Activated CD8-positive, alpha-beta memory T cell treated with anti-CD3 and anti-CD28 coated beads, Interleukin-2, amount 10 ng/mL, durations not matched to agents 7 days and 5 days (primary cell): ENCODE data around the gene ESF1. TPM values are rescaled to one million over a fixed set of nuclear protein-coding genes. Genes with fewer than 3 reads are reported as not detected.
A peak's percentile ranks its signal among the peaks of the same experiment; 100 is the strongest.
"Not testable (repeated sequence)": the region's sequence is repeated elsewhere in the genome, so short reads cannot be mapped to it uniquely, and the experiment has no call there.

Source experiments
- ATAC-seq: fragments of 150-1000 bp; cut with Tn5 transposase; one replicate; pipeline ENCODE4 v1.10.0; 2021; ENCODE audit warnings: moderate library complexity
- CTCF ChIA-PET: fragments of 350-600 bp; sonication (Branson Sonifier 250); formaldehyde crosslinking; loops from one replicate; lab custom pipeline; 2021; ENCODE audit warnings: antibody characterized with exemption; lab: Charles Lee
- DNase-seq: peaks from one replicate; pipeline ENCODE4 v3.0.0-alpha.2; 2020
- H3K27ac Mint-ChIP-seq: one replicate; pipeline ENCODE4 v1.8.0; 2021; ENCODE audit warnings: mild to moderate bottlenecking, mixed read lengths
- H3K27me3 Mint-ChIP-seq: one replicate; pipeline ENCODE4 v1.8.0; 2021; ENCODE audit warnings: mixed read lengths
- H3K36me3 Mint-ChIP-seq: one replicate; pipeline ENCODE4 v1.8.0; 2021; ENCODE audit warnings: mild to moderate bottlenecking, mixed read lengths
- H3K4me1 Mint-ChIP-seq: one replicate; pipeline ENCODE4 v1.8.0; 2021; ENCODE audit warnings: mixed read lengths
- H3K4me3 Mint-ChIP-seq: one replicate; pipeline ENCODE4 v1.8.0; 2021; ENCODE audit warnings: mild to moderate bottlenecking, moderate library complexity, mixed read lengths
- H3K9me3 Mint-ChIP-seq: one replicate; pipeline ENCODE4 v1.8.0; 2022; ENCODE audit warnings: low read depth, mixed read lengths
- total RNA-seq, 2 experiments: library from RNA; stranded (reverse); gene quantifications; one replicate each; pipeline ENCODE4 v1.2.3, GENCODE V29; 2021

ESF1 gene
- total RNA-seq, 2 experiments from 2014 or later: 11.8 to 17.3 TPM

DNA sequence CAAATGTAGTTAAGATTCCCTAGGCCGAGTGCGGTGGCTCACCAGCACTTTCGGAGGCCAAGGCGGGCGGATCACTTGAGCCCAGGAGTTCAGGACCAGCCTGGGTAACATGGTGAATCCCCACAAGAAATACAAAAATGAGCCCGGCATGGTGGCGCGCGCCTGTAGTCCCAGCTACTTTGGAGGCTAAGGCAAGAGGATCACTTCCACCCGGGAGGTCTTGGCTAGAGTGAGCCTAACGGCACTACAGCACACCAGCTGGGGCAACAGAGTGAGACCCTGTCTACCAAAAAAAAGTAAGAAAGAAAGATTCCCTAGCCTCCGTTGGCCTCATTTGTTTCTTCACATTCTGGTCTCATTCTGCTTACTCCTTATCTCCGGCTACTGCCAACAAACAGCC is 1.2 kb downstream of the ESF1 start:
- Mint-ChIP-seq H3K4me3 (peak overlapping the region; percentile 89), H3K36me3 (peaks cover 34% of the 10 kb centered on the region), H3K4me1 (peaks cover 48% of the 10 kb centered on the region), H3K27me3 (no peaks in the 10 kb centered on the region), H3K9me3 (no peaks in the 10 kb centered on the region), H3K27ac (no peak overlapping the region)
- CTCF ChIA-PET: interaction anchor here (2.7 kb wide), 1 partner anchor 10 kb away, joined by 25 read pairs; no protein-coding TSS in a partner anchor
- ATAC-seq: no peak
- no peak for DNase-seq

DNA sequence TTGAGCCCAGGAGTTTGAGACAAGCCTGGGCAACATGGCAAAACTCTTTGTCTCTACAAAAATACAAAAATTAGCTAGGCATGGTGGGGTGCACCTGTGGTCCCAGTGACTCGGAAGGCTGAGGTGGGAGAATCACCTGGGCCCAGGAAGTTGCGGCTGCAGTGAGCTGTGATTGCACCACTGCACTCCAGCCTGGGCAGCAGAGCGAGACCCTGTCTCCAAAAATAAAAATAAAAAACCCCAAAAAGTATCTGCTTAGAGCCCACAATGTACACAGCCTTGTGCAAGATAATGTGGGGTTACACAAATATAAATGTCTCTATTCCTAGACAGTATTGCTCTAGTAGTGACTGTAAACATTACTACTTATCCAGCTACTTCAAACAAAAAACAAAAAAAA is 5.9 kb downstream of the ESF1 start:
- Mint-ChIP-seq H3K4me1 (peaks cover 44% of the 10 kb centered on the region), H3K9me3 (no peaks in the 10 kb centered on the region), H3K27ac (no peak overlapping the region), H3K36me3 (peaks cover 38% of the 10 kb centered on the region), H3K27me3 (no peaks in the 10 kb centered on the region), H3K4me3 (no peak overlapping the region)
- CTCF ChIA-PET: no interaction called here
- ATAC-seq: no peak
- no peak for DNase-seq

- ATAC-seq: peak; percentile 51
- H3K4me3 Mint-ChIP-seq: peak overlapping the region; percentile 16
- no peaks in the 10 kb centered on the region for H3K9me3 Mint-ChIP-seq
- DNase-seq: no peak
- peak overlapping the region; percentile 70 for H3K27ac Mint-ChIP-seq
- peaks cover 34% of the 10 kb centered on the region for H3K4me1 Mint-ChIP-seq
- peaks cover 36% of the 10 kb centered on the region for H3K36me3 Mint-ChIP-seq
- H3K27me3 Mint-ChIP-seq: no peaks in the 10 kb centered on the region
- CTCF ChIA-PET: no interaction called here
Observed at GRCh38 chr20:13777171-13777601, 7.5 kb downstream of the ESF1 start.

- Mint-ChIP-seq H3K9me3 (no peaks in the 10 kb centered on the region), H3K27me3 (no peaks in the 10 kb centered on the region), H3K27ac (peak overlapping the region; percentile 20), H3K4me3 (no peak overlapping the region), H3K4me1 (peaks cover 29% of the 10 kb centered on the region), H3K36me3 (peaks cover 32% of the 10 kb centered on the region)
- ATAC-seq (no peak), DNase-seq (no peak)
- CTCF ChIA-PET: interaction anchor here (6.0 kb wide), 1 partner anchor 9 kb away, joined by 25 read pairs; the partner anchor contains the start of genes ESF1 and NDUFAF5
Observed at GRCh38 chr20:13775867-13776266, 8.9 kb downstream of the ESF1 start.

- Mint-ChIP-seq H3K27ac (no peak overlapping the region), H3K9me3 (no peaks in the 10 kb centered on the region), H3K36me3 (peaks cover 34% of the 10 kb centered on the region), H3K4me1 (peaks cover 16% of the 10 kb centered on the region), H3K4me3 (no peak overlapping the region), H3K27me3 (no peaks in the 10 kb centered on the region)
- CTCF ChIA-PET: interaction anchor here (0.8 to 6.0 kb wide), 7 partner anchors 8 to 654 kb away, joined by 3 to 25 read pairs (median 4); partner anchors contain the start of genes ESF1 and NDUFAF5
- no peak for ATAC-seq
- DNase-seq: no peak
Observed at GRCh38 chr20:13772529-13772928, 12.2 kb downstream of the ESF1 start.

DNA sequence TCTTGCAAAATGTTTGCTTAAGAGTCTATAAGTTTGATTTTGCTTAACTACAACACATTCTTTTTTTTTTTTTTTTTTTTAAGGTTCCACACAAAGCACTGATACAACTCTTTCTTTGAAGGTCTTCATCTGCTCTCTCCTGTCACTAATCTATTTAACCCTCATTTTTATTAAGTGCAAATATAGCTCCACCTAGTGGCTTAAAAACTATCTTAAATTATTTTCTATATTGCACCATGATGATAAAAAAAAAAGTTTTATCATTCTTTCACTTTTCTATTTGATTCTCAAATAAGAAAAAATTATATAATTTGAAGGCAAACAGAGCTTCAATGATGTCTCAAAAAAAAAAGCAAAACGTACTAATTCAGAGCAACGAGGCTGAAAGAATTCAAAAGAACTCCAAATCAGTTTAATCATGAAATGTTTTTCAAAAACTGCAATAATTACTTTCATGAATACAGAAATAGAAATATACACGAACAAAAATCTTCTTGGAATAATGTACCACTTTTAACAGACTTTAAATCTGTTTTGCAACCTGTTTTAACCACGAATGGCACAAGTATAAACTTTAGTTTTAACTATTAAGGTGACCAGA is 12.8 kb downstream of the ESF1 start:
- no peak overlapping the region for H3K27ac Mint-ChIP-seq
- CTCF ChIA-PET: interaction anchor here (0.6 to 6.0 kb wide), 11 partner anchors 8 to 653 kb away, joined by 3 to 25 read pairs (median 3); partner anchors contain the start of genes ESF1 and NDUFAF5
- no peak for DNase-seq
- H3K36me3 Mint-ChIP-seq: peaks cover 35% of the 10 kb centered on the region
- H3K27me3 Mint-ChIP-seq: no peaks in the 10 kb centered on the region
- no peak overlapping the region for H3K4me3 Mint-ChIP-seq
- ATAC-seq: no peak
- peaks cover 10% of the 10 kb centered on the region for H3K4me1 Mint-ChIP-seq
- no peaks in the 10 kb centered on the region for H3K9me3 Mint-ChIP-seq

- CTCF ChIA-PET: interaction anchor here (6.0 kb wide), 1 partner anchor 15 kb away, joined by 25 read pairs; the partner anchor contains the start of genes ESF1 and NDUFAF5
- DNase-seq (no peak), ATAC-seq (no peak)
- peaks cover 5% of the 10 kb centered on the region for H3K4me1 Mint-ChIP-seq
- H3K9me3 Mint-ChIP-seq: peaks cover 5% of the 10 kb centered on the region
- H3K4me3 Mint-ChIP-seq: no peak overlapping the region
- peaks cover 45% of the 10 kb centered on the region for H3K36me3 Mint-ChIP-seq
- H3K27me3 Mint-ChIP-seq: no peaks in the 10 kb centered on the region
- H3K27ac Mint-ChIP-seq: no peak overlapping the region
Observed at GRCh38 chr20:13770141-13770540, 14.6 kb downstream of the ESF1 start.

DNA sequence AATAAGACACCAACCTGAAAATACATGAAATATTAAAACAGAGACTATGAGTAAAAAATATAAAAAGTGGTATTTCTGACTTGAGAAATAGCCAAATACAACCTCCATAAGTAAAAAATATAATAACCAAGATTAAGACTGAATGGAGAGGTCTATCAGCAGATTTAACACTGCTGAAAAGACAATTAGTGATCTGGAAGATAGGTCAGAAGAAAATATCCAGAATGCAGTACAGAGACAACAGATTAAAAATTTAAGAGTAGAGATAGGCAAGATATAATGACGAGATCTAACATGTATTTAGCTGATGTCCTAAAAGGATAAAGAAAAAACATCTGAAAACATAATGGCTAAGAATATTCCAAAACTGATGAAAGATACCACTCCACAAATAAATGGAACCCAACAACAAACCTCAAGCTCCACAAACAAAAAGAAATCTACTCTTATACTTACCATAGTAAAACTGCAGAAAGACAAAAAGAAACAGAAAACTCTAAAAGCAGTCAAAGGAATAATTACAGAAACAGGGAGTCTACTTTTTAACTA is 18.8 kb downstream of the ESF1 start:
- Mint-ChIP-seq H3K27me3 (no peaks in the 10 kb centered on the region), H3K27ac (no peak overlapping the region), H3K9me3 (peaks cover 5% of the 10 kb centered on the region), H3K4me3 (no peak overlapping the region), H3K36me3 (peaks cover 51% of the 10 kb centered on the region), H3K4me1 (peaks cover 8% of the 10 kb centered on the region)
- ATAC-seq: no peak
- DNase-seq: no peak
- CTCF ChIA-PET: no interaction called here

- Mint-ChIP-seq H3K4me3 (no peak overlapping the region), H3K27ac (no peak overlapping the region), H3K27me3 (no peaks in the 10 kb centered on the region), H3K36me3 (peaks cover 50% of the 10 kb centered on the region), H3K4me1 (peaks cover 8% of the 10 kb centered on the region), H3K9me3 (peaks cover 5% of the 10 kb centered on the region)
- ATAC-seq: no peak
- CTCF ChIA-PET: no interaction called here
- DNase-seq: no peak
Observed at GRCh38 chr20:13765299-13765698, 19.4 kb downstream of the ESF1 start.

- ATAC-seq, H3K4me3 Mint-ChIP-seq, DNase-seq, H3K27ac Mint-ChIP-seq, CTCF ChIA-PET, H3K27me3 Mint-ChIP-seq, H3K9me3 Mint-ChIP-seq, H3K4me1 Mint-ChIP-seq: not testable (repeated sequence)
- peaks cover 32% of the 10 kb centered on the region for H3K36me3 Mint-ChIP-seq
Observed at GRCh38 chr20:13760451-13760946, 24.2 kb downstream of the ESF1 start.

DNA sequence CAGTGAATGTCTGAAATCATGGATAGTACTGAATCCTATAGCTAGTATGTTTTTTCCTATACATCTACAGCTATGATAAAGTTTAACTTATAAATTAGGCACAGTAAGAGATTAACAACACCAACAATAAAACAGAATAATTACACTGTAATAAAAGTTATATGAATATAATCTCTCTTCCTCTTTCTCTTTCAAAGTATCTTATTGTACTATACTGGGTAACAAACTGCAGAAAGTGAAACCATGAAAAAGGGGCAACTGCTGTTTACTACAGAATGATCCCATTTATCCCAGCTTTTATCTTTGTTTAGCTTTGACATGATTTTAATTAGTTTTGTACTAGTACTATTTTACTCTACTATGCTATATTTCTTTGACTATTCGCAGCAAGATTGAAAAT is 25.8 kb downstream of the ESF1 start:
- ATAC-seq (no peak), DNase-seq (no peak)
- Mint-ChIP-seq H3K4me1 (no peaks in the 10 kb centered on the region), H3K27me3 (no peaks in the 10 kb centered on the region), H3K4me3 (no peak overlapping the region), H3K9me3 (no peaks in the 10 kb centered on the region), H3K36me3 (peaks cover 19% of the 10 kb centered on the region), H3K27ac (no peak overlapping the region)
- CTCF ChIA-PET: no interaction called here

DNA sequence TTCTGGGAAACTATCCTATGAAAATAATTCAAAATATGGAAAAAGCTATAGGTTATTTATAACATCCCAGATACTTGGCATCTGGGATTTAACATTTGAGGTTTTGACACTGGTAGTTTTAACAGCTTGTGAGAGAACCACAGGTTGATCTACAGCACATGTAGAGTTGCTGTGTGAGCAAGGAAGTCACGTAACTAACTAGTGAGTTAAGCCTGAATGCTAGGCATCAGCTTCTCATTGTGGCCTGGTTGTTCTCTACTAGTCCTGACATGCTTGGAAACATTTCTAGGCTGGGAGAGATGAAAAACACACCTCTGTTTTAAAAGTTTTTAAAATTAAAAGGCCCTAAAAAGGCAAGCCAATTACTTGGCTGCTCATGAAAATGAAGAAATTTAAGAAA is 28.2 kb downstream of the ESF1 start:
- DNase-seq (no peak), ATAC-seq (no peak)
- no peak overlapping the region for H3K4me3 Mint-ChIP-seq
- no peaks in the 10 kb centered on the region for H3K4me1 Mint-ChIP-seq
- H3K27me3 Mint-ChIP-seq: no peaks in the 10 kb centered on the region
- H3K27ac Mint-ChIP-seq: no peak overlapping the region
- H3K9me3 Mint-ChIP-seq: no peaks in the 10 kb centered on the region
- CTCF ChIA-PET: no interaction called here
- peaks cover 15% of the 10 kb centered on the region for H3K36me3 Mint-ChIP-seq

DNA sequence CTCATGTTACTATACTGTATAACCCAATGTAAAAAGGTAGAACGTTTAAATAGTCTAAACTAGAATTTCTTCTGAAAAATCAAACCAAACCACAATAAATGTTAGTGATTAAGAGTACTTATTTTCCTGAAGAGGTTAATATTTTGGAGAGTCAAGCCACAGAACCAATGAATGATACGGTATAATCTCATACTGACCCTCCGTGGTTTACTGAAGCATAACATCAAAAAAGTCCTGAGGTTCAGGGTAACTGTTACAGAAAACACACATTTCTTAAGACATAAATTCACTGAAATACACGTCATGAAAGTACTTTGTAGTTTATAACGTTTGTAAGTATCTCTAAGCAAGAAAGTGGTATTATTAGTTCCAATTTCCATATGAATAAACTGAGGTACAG is 28.9 kb downstream of the ESF1 start:
- DNase-seq (no peak), ATAC-seq (no peak)
- no peaks in the 10 kb centered on the region for H3K27me3 Mint-ChIP-seq
- no peak overlapping the region for H3K27ac Mint-ChIP-seq
- H3K9me3 Mint-ChIP-seq: no peaks in the 10 kb centered on the region
- peaks cover 20% of the 10 kb centered on the region for H3K36me3 Mint-ChIP-seq
- H3K4me1 Mint-ChIP-seq: no peaks in the 10 kb centered on the region
- CTCF ChIA-PET: no interaction called here
- no peak overlapping the region for H3K4me3 Mint-ChIP-seq
